Activated CD8-positive, alpha-beta T cell treated with anti-CD3 and anti-CD28 coated beads for 36 hours (primary cell): ENCODE measurements around the gene MORN5. TPM values are rescaled to one million over a fixed set of nuclear protein-coding genes. Genes with fewer than 3 reads are reported as not detected.

ENCODE experiments used
- ATAC-seq: fragments of 200-7000 bp; cut with Tn5 transposase; one replicate; pipeline ENCODE4 v1.10.0; 2021; ENCODE audit warnings: mild to moderate bottlenecking, moderate library complexity
- CTCF ChIA-PET: fragments of 350-600 bp; sonication (Branson Sonifier 250); formaldehyde crosslinking; loops from one replicate; lab custom pipeline; 2021; ENCODE audit warnings: antibody characterized with exemption; lab: Charles Lee
- POLR2A ChIA-PET: fragments of 350-600 bp; sonication (Branson Sonifier 250); formaldehyde crosslinking; loops from one replicate; lab custom pipeline; 2021; ENCODE audit warnings: antibody characterized with exemption; lab: Charles Lee
- DNase-seq: peaks from one replicate; pipeline ENCODE4 v3.0.0-alpha.2; 2020
- H3K27ac Mint-ChIP-seq: one replicate; pipeline ENCODE4 v1.8.0; 2021; ENCODE audit warnings: mild to moderate bottlenecking, mixed read lengths
- H3K27me3 Mint-ChIP-seq: one replicate; pipeline ENCODE4 v1.8.0; 2021; ENCODE audit warnings: mixed read lengths
- H3K36me3 Mint-ChIP-seq: one replicate; pipeline ENCODE4 v1.8.0; 2021; ENCODE audit warnings: low read depth, mixed read lengths
- H3K4me1 Mint-ChIP-seq: one replicate; pipeline ENCODE4 v1.8.0; 2021; ENCODE audit warnings: low read depth, mixed read lengths
- H3K4me3 Mint-ChIP-seq: one replicate; pipeline ENCODE4 v1.8.0; 2021; ENCODE audit warnings: mild to moderate bottlenecking, moderate library complexity, mixed read lengths
- H3K9me3 Mint-ChIP-seq: one replicate; pipeline ENCODE4 v1.8.0; 2021; ENCODE audit warnings: mixed read lengths
- intact Hi-C: fragments of 100-400 bp; cut with micrococcal nuclease; formaldehyde crosslinking; loops from one replicate; pipeline ENCODE4 v1.10.0; 2022
- total RNA-seq, 2 experiments: library from RNA; stranded (reverse); gene quantifications; one replicate each; pipeline ENCODE4 v1.2.3, GENCODE V29; 2021
- TF ChIP-seq, protein P1 (sequence below): fragments of 200-600 bp; IDR thresholded peaks from one replicate; pipeline ENCODE4 v1.8.0; 2022; ENCODE audit warnings: antibody characterized with exemption, mild to moderate bottlenecking

MORN5 gene
- total RNA-seq, 2 experiments from 2014 or later: not detected

DNA sequence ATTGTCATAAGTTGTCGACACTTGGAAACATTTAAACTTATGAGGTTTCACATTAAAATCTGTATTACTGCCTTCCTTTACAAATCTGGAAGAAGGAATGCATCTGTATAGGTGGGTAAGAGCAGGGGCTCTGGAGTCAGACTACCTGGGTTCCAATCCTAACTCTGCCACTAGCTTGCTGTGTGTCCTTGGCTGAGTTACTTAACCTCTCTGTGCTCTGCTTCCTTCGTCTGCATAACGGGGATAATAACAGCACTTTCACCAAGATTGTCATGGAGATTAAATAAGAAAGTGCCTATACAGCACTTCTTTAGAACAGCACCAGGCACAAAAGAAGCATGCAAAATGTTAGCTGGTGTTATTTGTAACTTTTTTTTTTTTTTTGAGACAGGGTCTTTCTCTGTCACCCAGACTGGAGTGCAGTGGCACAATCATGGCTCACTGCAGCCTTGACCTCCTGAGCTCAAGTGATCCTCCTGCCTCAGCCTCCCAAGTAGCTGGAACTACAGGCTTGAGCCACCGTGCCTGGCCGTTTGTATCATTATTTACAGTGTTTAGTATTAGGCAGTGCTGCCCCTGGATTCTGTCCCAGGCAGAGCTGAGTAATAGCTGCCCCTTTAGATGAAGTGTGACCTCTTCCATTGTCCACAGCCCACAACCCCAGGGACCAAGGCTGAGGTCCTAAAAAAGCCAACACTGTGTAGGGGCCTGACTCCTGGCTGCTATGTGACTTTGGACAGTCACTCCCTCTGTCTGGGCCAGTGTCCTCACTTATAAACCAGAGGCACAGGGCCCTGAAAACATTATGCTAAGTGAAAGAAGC lies 41.2 kb upstream of the MORN5 start:
- Mint-ChIP-seq H3K27me3 (peaks cover 6% of the 10 kb centered on the region), H3K4me3 (no peak overlapping the region), H3K4me1 (no peaks in the 10 kb centered on the region), H3K36me3 (no peaks in the 10 kb centered on the region), H3K27ac (no peak overlapping the region), H3K9me3 (no peaks in the 10 kb centered on the region)
- no peak for DNase-seq
- POLR2A ChIA-PET: no interaction called here
- intact Hi-C loops: no loop called here
- TF ChIP-seq, protein P1, sequence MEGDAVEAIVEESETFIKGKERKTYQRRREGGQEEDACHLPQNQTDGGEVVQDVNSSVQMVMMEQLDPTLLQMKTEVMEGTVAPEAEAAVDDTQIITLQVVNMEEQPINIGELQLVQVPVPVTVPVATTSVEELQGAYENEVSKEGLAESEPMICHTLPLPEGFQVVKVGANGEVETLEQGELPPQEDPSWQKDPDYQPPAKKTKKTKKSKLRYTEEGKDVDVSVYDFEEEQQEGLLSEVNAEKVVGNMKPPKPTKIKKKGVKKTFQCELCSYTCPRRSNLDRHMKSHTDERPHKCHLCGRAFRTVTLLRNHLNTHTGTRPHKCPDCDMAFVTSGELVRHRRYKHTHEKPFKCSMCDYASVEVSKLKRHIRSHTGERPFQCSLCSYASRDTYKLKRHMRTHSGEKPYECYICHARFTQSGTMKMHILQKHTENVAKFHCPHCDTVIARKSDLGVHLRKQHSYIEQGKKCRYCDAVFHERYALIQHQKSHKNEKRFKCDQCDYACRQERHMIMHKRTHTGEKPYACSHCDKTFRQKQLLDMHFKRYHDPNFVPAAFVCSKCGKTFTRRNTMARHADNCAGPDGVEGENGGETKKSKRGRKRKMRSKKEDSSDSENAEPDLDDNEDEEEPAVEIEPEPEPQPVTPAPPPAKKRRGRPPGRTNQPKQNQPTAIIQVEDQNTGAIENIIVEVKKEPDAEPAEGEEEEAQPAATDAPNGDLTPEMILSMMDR: no peak
- ATAC-seq: no peak
- CTCF ChIA-PET: interaction anchor here (0.7 to 13.9 kb wide), 2 partner anchors 21 to 35 kb away, joined by 3 to 304 read pairs; no protein-coding TSS in a partner anchor

DNA sequence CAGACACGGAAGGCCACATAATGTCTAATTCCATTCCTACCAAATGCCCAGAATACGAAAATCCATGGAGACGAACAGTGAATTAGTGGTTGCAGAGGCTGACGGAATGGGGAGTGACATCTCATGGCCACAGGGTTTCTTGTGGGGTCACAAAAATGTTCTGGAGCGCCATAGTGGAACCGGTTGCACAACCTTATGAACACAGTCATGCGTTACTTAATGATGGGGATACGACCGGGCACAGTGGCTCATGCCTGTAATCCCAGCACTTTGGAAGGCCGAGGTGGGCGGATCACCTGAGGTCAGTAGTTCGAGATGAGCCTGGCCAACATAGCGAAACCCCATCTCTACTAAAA lies 40.6 kb upstream of the MORN5 start:
- no peak for ATAC-seq
- peaks cover 7% of the 10 kb centered on the region for H3K27me3 Mint-ChIP-seq
- H3K4me3 Mint-ChIP-seq: no peak overlapping the region
- no peaks in the 10 kb centered on the region for H3K9me3 Mint-ChIP-seq
- no peaks in the 10 kb centered on the region for H3K36me3 Mint-ChIP-seq
- no peak overlapping the region for H3K27ac Mint-ChIP-seq
- ChIA-PET CTCF (interaction anchor here (0.7 to 13.9 kb wide), 3 partner anchors 22 to 228 kb away, joined by 3 to 315 read pairs (median 304); no protein-coding TSS in a partner anchor), POLR2A (no interaction called here)
- intact Hi-C loops: no loop called here
- no peak for DNase-seq
- H3K4me1 Mint-ChIP-seq: no peaks in the 10 kb centered on the region
- TF ChIP-seq, protein P1: no peak

DNA sequence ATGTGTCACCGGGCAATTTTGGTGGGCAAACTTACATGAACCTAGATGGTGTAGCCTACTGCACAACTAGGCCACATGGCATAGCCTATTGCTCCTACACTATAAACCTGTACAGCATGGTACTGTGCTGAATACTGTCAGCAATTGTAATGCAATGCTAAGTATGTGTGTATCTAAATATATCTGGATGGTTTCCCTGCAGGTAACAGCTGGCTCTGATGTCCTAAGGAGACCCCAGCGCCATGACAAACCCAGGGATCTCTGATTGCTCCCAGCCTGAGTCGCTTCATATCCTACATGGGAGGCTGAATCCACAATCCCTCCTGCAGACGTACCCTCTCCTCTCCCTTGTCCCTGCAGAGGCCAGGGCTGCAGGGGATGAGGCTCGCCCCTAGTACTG lies 40.0 kb upstream of the MORN5 start:
- intact Hi-C loops: no loop called here
- Mint-ChIP-seq H3K9me3 (no peaks in the 10 kb centered on the region), H3K4me3 (no peak overlapping the region), H3K27ac (no peak overlapping the region), H3K36me3 (no peaks in the 10 kb centered on the region), H3K27me3 (peaks cover 11% of the 10 kb centered on the region), H3K4me1 (no peaks in the 10 kb centered on the region)
- ATAC-seq (no peak), DNase-seq (no peak)
- ChIA-PET POLR2A (no interaction called here), CTCF (interaction anchor here (0.8 to 13.9 kb wide), 3 partner anchors 17 to 228 kb away, joined by 3 to 315 read pairs (median 304); no protein-coding TSS in a partner anchor)
- TF ChIP-seq, protein P1: no peak

DNA sequence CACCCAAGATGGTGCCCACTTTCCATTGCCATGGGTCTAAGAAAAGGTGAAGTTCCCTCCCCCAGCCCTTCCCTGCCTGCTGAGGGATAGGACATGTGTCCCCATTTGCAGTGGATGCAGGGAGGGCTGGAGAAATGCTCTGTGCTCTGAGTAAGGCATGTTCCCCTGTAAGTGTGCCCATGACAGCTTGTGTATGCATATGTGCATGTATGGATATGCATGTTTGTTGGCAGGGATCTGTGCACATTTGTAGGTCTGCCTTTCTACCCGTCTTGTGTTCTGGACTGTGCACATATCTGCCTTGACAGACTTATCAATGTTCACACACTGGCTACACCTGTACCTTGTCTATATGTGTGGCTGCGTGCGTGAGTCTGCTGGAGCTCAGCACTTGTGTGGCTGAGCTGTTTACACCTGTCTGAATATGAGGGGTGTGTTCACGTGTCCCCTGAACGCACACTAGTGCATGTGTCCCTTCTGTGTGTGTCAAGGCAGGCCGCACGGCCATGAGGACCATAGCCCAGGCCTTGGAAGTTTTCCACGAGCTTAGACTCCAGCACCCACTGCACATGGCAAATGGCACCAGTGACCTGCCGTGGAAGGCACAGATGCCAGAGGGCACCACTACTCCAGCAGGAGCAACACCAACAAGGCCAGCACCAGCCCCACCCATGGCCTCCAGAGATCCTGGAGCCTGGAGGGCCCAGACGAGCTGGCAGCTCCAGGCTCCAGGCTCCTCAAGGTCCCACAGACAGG lies 39.2 kb upstream of the MORN5 start:
- ChIA-PET POLR2A (no interaction called here), CTCF (interaction anchor here (0.8 to 13.9 kb wide), 5 partner anchors 13 to 227 kb away, joined by 3 to 315 read pairs (median 38); no protein-coding TSS in a partner anchor)
- intact Hi-C loops: no loop called here
- H3K4me1 Mint-ChIP-seq: peaks cover 4% of the 10 kb centered on the region
- H3K36me3 Mint-ChIP-seq: no peaks in the 10 kb centered on the region
- H3K27me3 Mint-ChIP-seq: peaks cover 18% of the 10 kb centered on the region
- H3K4me3 Mint-ChIP-seq: no peak overlapping the region
- DNase-seq: no peak
- H3K9me3 Mint-ChIP-seq: no peaks in the 10 kb centered on the region
- no peak overlapping the region for H3K27ac Mint-ChIP-seq
- TF ChIP-seq, protein P1: no peak
- no peak for ATAC-seq
